PC-3 (cell line): ENCODE measurements around the gene SMAD5.

Experiments used
- CTCF ChIP-seq: fragments of 300-600 bp; sonication (generic); conservative IDR thresholded peaks from 2 replicates; pipeline ENCODE4 v1.5.1; 2017; ENCODE audit warnings: antibody characterized with exemption, low read depth, mild to moderate bottlenecking, low read length
- EZH2 ChIP-seq: fragments of 300-600 bp; sonication (generic); IDR thresholded peaks from one replicate; pipeline ENCODE4 v1.6.1; 2017; ENCODE audit warnings: antibody characterized with exemption, mild to moderate bottlenecking, low read length; ENCODE audit not compliant: unreplicated experiment
- EZH2phosphoT487 ChIP-seq: fragments of 300-600 bp; sonication (generic); IDR thresholded peaks from 2 replicates; pipeline ENCODE4 v1.6.1; 2018; ENCODE audit warnings: mild to moderate bottlenecking, antibody characterized with exemption, low read length, borderline replicate concordance

DNA sequence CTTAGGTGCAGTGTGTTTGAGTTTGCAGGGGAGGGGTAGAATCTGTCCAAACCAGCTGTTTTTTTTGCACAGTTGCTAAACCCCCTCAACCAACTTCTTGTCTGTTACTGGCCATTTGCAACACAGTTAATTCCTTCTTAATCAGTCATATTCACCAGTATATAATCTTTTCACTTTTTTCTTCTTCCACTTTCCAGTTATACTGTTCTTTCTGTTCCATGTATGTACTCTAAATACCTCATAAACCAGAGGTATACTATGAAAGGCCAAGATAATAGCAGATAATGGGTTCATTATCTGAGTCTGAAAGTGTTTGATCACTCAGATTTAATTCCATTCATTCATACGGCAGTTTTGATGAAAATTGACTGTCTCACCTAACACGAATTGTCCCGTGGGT lies 11.1 kb downstream of the SMAD5 start:
- TF ChIP-seq EZH2 (no peak), CTCF (no peak), EZH2phosphoT487 (no peak)
